IMR-90 (cell line): ENCODE results near the gene TSSK3. TPM values are rescaled to one million over a fixed set of nuclear protein-coding genes. Genes with fewer than 3 reads are reported as not detected.

Experiments used
- ATAC-seq: fragments of 200-7000 bp; cut with Tn5 transposase; 2 replicates; pipeline ENCODE4 v1.9.1; 2020; ENCODE audit warnings: low read depth, mild to moderate bottlenecking, moderate library complexity
- BruUV-seq: library from RNA; stranded (reverse); fragments of 400-500 nt; replicated peaks from 2 replicates; lab custom pipeline; 2021; lab: Mats Ljungman, UMichigan
- CTCF ChIA-PET: fragments of 300-600 bp; formaldehyde crosslinking; extraction: SDS; loops from one replicate; lab custom pipeline; 2021; ENCODE audit warnings: antibody characterized with exemption; lab: Yijun Ruan, JAX
- POLR2A ChIA-PET: fragments of 300-600 bp; sonication (Branson Sonifier 250); formaldehyde crosslinking; loops from one replicate; lab custom pipeline; 2022; ENCODE audit warnings: antibody characterized with exemption; ENCODE audit not compliant: unreplicated experiment; lab: Charles Lee
- DNase-seq: peaks from one replicate; pipeline ENCODE4 v3.0.0; 2013
- H2AFZ ChIP-seq: replicated peaks from 2 replicates; pipeline ENCODE3; 2013; ENCODE audit warnings: low read length, mild to moderate bottlenecking; ENCODE audit not compliant: poor library complexity
- H2AK5ac ChIP-seq: 2 replicates; pipeline ENCODE4 v1.6.1; 2013; ENCODE audit warnings: low read depth, low read length, inconsistent platforms
- H2AK9ac ChIP-seq: replicated peaks from 2 replicates; pipeline ENCODE3; 2013; ENCODE audit warnings: mild to moderate bottlenecking, low read depth, low read length, moderate library complexity; ENCODE audit not compliant: poor library complexity
- H2BK120ac ChIP-seq: 2 replicates; pipeline ENCODE4 v1.6.1; 2013; ENCODE audit warnings: low read depth, low read length, inconsistent platforms
- H2BK15ac ChIP-seq: 3 replicates; pipeline ENCODE4 v1.6.1; 2013; ENCODE audit warnings: low read depth, low read length, inconsistent platforms
- H2BK20ac ChIP-seq: 2 replicates; pipeline ENCODE4 v1.6.1; 2013; ENCODE audit warnings: low read depth, mild to moderate bottlenecking, inconsistent platforms, low read length, moderate library complexity
- H2BK5ac ChIP-seq: 2 replicates; pipeline ENCODE4 v1.6.1; 2013; ENCODE audit warnings: mild to moderate bottlenecking, low read depth, low read length, inconsistent platforms; ENCODE audit not compliant: poor library complexity, severe bottlenecking
- H3K14ac ChIP-seq: replicated peaks from 2 replicates; pipeline ENCODE4 v1.6.1; 2013; ENCODE audit warnings: low read depth, low read length, inconsistent platforms
- H3K18ac ChIP-seq: 2 replicates; pipeline ENCODE4 v1.6.1; 2013; ENCODE audit warnings: low read depth, low read length, control low read depth
- H3K23ac ChIP-seq: 2 replicates; pipeline ENCODE4 v1.6.1; 2013; ENCODE audit warnings: low read depth, low read length, inconsistent platforms
- H3K27ac ChIP-seq: 2 replicates; pipeline ENCODE4 v1.5.1; 2013; ENCODE audit warnings: mild to moderate bottlenecking, control low read depth, low read length; ENCODE audit not compliant: insufficient read depth
- H3K27me3 ChIP-seq: 2 replicates; pipeline ENCODE4 v1.6.1; 2013; ENCODE audit warnings: low read length; ENCODE audit not compliant: control insufficient read depth, insufficient read depth
- H3K36me3 ChIP-seq: 2 replicates; pipeline ENCODE4 v1.6.1; 2013; ENCODE audit warnings: low read length, mixed read lengths; ENCODE audit not compliant: control insufficient read depth, insufficient read depth
- H3K4ac ChIP-seq: 2 replicates; pipeline ENCODE4 v1.6.1; 2013; ENCODE audit warnings: low read depth, low read length, inconsistent platforms
- H3K4me1 ChIP-seq: 2 replicates; pipeline ENCODE4 v1.6.1; 2013; ENCODE audit warnings: low read length, mixed read lengths; ENCODE audit not compliant: control insufficient read depth, insufficient read depth
- H3K4me2 ChIP-seq: 2 replicates; pipeline ENCODE4 v1.6.1; 2013; ENCODE audit warnings: low read depth, mild to moderate bottlenecking, control low read depth, low read length, moderate library complexity
- H3K4me3 ChIP-seq: 2 replicates; pipeline ENCODE4 v1.5.1; 2013; ENCODE audit warnings: low read depth, mild to moderate bottlenecking, control low read depth, low read length, moderate library complexity; ENCODE audit not compliant: insufficient read depth
- H3K56ac ChIP-seq: 2 replicates; pipeline ENCODE4 v1.6.1; 2013; ENCODE audit warnings: low read length, inconsistent platforms; ENCODE audit not compliant: insufficient read depth; ENCODE audit errors: extremely low read depth
- H3K79me1 ChIP-seq, 2 experiments: 2 replicates each; pipeline ENCODE4 v1.6.1; 2013; ENCODE audit warnings: low read length in 2 of 2, inconsistent platforms in 1 of 2, low read depth in 1 of 2
- H3K9ac ChIP-seq: 2 replicates; pipeline ENCODE4 v1.6.1; 2013; ENCODE audit warnings: low read depth, low read length, control low read depth
- H3K9me1 ChIP-seq: 2 replicates; pipeline ENCODE4 v1.6.1; 2013; ENCODE audit warnings: low read length, inconsistent platforms; ENCODE audit not compliant: insufficient read depth
- H3K9me3 ChIP-seq: 2 replicates; pipeline ENCODE4 v1.6.1; 2013; ENCODE audit warnings: low read length; ENCODE audit not compliant: control insufficient read depth, insufficient read depth
- H4K20me1 ChIP-seq: 2 replicates; pipeline ENCODE4 v1.6.1; 2013; ENCODE audit warnings: low read length, inconsistent platforms; ENCODE audit not compliant: insufficient read depth
- H4K5ac ChIP-seq: 2 replicates; pipeline ENCODE4 v1.6.1; 2013; ENCODE audit warnings: mild to moderate bottlenecking, low read depth, low read length, control low read depth
- H4K8ac ChIP-seq, 2 experiments: 2 replicates each; pipeline ENCODE4 v1.6.1; 2013; ENCODE audit warnings: low read depth in 2 of 2, low read length in 2 of 2, control low read depth in 1 of 2, inconsistent platforms in 1 of 2
- H4K91ac ChIP-seq: 2 replicates; pipeline ENCODE4 v1.6.1; 2013; ENCODE audit warnings: low read depth, low read length, inconsistent platforms; ENCODE audit not compliant: insufficient read depth
- CEBPB ChIP-seq: IDR thresholded peaks from 2 replicates; pipeline ENCODE4 v1.6.1; 2012; ENCODE audit warnings: low read depth, low read length, improper control_type of control experiment
- MAZ ChIP-seq: IDR thresholded peaks from 2 replicates; pipeline ENCODE4 v1.6.1; 2012; ENCODE audit warnings: low read depth, mild to moderate bottlenecking, low read length, improper control_type of control experiment, moderate library complexity, borderline replicate concordance
- WGBS, 2 experiments: methylation state at CpG; one replicate each; pipeline versions ENCODE4 v1.1.5 to v1.1.7; 2013; ENCODE audit warnings: missing lambda C conversion rate in 2 of 2; ENCODE audit not compliant: insufficient read length in 1 of 2; ENCODE audit errors: extremely low coverage in 2 of 2; 5-methylcytosine and 5-hydroxymethylcytosine counted together
- dilution Hi-C: fragments of 300-500 bp; cut with HindIII; formaldehyde crosslinking; loops from one replicate; pipeline ENCODE4 v1.14.3; 2018; ENCODE audit warnings: low sequenced_read_pairs; ENCODE audit not compliant: unreplicated experiment
- in situ Hi-C: fragments of 300-500 bp; cut with MboI; formaldehyde crosslinking; loops from 3 replicates; pipeline ENCODE4 v1.14.3; 2019; ENCODE audit warnings: low sequenced_read_pairs, inconsistent platforms, mixed read lengths
- intact Hi-C: fragments of 100-400 bp; cut with micrococcal nuclease; formaldehyde crosslinking; loops from 2 replicates; pipeline ENCODE4 v1.10.0; 2022
- polyA plus RNA-seq, 3 experiments: library from polyadenylated mRNA; depleted of rRNA; stranded (reverse); fragments of >200 nt; gene quantifications; 2 replicates each; pipeline ENCODE4 v1.2.3, GENCODE V29; 2012; ENCODE audit warnings: low replicate concordance in 1 of 3
- total RNA-seq: library from RNA; depleted of rRNA; stranded (reverse); fragments of >200 nt; gene quantifications from 2 replicates; pipeline ENCODE4 v1.2.3, GENCODE V29; 2012

Gene TSSK3
- total and polyA plus RNA-seq, 2 of the 4 experiments (the other 2 are of a cell fraction): 0.96 TPM; not detected in 1

- Histone ChIP-seq H4K8ac (no peak overlapping the region), H3K9me3 (no peaks in the 10 kb centered on the region), H3K79me1 (peaks cover 4 to 20% of the 10 kb centered on the region in 2 experiments; a peak in 3 of 4 replicates), H3K9me1 (peaks cover under 1% of the 10 kb centered on the region; the same call in 1 of the 2 replicates), H3K27me3 (no peaks in the 10 kb centered on the region), H4K5ac (no peak overlapping the region), H2BK120ac (no peak overlapping the region), H2BK5ac (no peak overlapping the region), H3K14ac (no peak overlapping the region), H2BK15ac (no peak overlapping the region), H4K91ac (no peak overlapping the region), H3K27ac (no peak overlapping the region), H2AFZ (no peak overlapping the region), H3K23ac (no peak overlapping the region), H2AK5ac (no peak overlapping the region), H3K4me1 (peaks cover 3% of the 10 kb centered on the region), H3K4me2 (no peak overlapping the region), H3K4ac (no peak overlapping the region), H3K9ac (no peak overlapping the region), H3K4me3 (no peak overlapping the region), H3K36me3 (no peaks in the 10 kb centered on the region), H2AK9ac (no peak overlapping the region), H3K18ac (no peak overlapping the region), H2BK20ac (no peak overlapping the region), H3K56ac (no peak overlapping the region), H4K20me1 (no peaks in the 10 kb centered on the region)
- WGBS, 2 experiments: 0% methylated on average over 2 of the region's 2 CpGs; no CpG with 5 or more reads in 1 of the 2 experiments
- ATAC-seq: no peak
- in situ Hi-C loops (no loop called here), intact Hi-C loops (no loop called here), dilution Hi-C loops (no loop called here)
- peak; percentile 73 for DNase-seq
- TF ChIP-seq CEBPB: peak; percentile 62; the same call in 1 of the 2 replicates
- TF ChIP-seq MAZ: no peak
- POLR2A ChIA-PET: no interaction called here
- no TSS peak for BruUV-seq
- CTCF ChIA-PET: interaction anchor here (1.0 to 1.5 kb wide), 2 partner anchors 10 to 15 kb away, joined by 4 to 5 read pairs; no protein-coding TSS in a partner anchor
These were observed 36.1 kb downstream of the TSSK3 start for GRCh38 chr1:32398401-32398800.
